ENCODE measurements around the gene CACNG6. TPM values are rescaled to one million over a fixed set of nuclear protein-coding genes. Genes with fewer than 3 reads are reported as not detected.

The CACNG6 gene
- total RNA-seq, 4 donors from 2014 or later = 25.2 to 50.3 (median 31.0) TPM

DNA sequence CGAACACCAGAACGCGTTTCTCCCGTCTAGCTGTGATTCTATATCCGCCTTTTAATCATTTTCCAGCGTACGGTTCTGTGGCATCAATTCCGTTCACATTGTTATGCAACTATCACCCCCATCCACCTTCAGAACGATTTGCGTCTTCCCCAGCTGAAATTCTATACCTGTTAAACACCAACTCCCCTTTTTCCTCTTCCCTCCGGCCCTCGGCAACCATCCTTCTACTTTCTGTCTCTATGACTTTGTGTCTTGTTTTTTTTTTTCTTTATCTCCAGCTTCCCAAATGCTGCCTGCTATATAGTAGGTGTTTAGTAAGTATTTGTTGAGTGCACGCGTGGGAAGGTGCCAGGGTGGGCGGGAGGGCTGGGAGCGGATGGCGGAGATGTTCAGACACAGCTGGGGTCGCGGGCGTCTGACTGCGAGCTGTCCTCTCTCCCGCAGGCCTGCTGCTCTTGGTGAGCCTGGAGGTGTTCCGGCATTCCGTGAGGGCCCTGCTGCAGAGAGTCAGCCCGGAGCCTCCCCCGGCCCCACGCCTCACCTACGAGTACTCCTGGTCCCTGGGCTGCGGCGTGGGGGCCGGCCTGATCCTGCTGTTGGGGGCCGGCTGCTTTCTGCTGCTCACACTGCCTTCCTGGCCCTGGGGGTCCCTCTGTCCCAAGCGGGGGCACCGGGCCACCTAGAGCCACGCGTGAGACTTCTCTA lies 20.2 kb downstream of the CACNG6 start:
- TF ChIP-seq, protein P1, sequence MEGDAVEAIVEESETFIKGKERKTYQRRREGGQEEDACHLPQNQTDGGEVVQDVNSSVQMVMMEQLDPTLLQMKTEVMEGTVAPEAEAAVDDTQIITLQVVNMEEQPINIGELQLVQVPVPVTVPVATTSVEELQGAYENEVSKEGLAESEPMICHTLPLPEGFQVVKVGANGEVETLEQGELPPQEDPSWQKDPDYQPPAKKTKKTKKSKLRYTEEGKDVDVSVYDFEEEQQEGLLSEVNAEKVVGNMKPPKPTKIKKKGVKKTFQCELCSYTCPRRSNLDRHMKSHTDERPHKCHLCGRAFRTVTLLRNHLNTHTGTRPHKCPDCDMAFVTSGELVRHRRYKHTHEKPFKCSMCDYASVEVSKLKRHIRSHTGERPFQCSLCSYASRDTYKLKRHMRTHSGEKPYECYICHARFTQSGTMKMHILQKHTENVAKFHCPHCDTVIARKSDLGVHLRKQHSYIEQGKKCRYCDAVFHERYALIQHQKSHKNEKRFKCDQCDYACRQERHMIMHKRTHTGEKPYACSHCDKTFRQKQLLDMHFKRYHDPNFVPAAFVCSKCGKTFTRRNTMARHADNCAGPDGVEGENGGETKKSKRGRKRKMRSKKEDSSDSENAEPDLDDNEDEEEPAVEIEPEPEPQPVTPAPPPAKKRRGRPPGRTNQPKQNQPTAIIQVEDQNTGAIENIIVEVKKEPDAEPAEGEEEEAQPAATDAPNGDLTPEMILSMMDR (IDR thresholded peaks at IDR 0.05 in 4 of 5, conservative IDR thresholded peaks at IDR 0.05 in 1 of 5) = no peak
- no peak for TF ChIP-seq POLR2A (IDR thresholded peaks at IDR 0.05)

DNA sequence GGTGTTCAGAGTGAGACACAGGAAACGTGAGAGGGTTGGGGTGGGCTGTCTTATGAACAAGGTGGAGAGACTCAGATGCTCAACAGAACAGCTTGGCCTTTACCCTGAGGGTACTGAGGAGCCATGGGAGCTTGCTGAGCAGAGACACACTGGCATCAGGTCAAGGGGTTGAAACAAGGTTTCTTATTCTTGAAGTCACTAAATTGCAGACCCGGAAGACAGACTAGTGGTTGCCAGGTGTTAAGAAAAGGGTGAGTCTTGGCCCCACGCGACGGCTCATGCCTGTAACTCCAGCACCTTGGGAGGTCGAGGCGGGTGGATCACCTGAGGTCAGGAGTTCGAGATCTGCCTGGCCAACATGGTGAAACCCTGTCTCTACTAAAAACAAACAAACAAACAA lies 22.4 kb downstream of the CACNG6 start:
- Histone ChIP-seq H3K36me3 (no peaks in the 10 kb centered on the region), H3K9me3 (no peaks in the 10 kb centered on the region), H3K4me3 (no peak overlapping the region), H3K4me1 (no peaks in the 10 kb centered on the region), H3K27me3 (peaks cover 0 to 6% (median 0%) of the 10 kb centered on the region in 3 donors), H3K27ac (no peak overlapping the region)
- intact Hi-C loops (cut with DNase I; ENCODE audit: low total_unique reads) (no loop called here), in situ Hi-C loops (cut with MboI; ENCODE audit: low sequenced_read_pairs in 4 of 4) (no loop called here)
- no peak for DNase-seq
- TF ChIP-seq, protein P1 (IDR thresholded peaks at IDR 0.05 in 4 of 5, conservative IDR thresholded peaks at IDR 0.05 in 1 of 5) = no peak
- no peak for TF ChIP-seq POLR2A (IDR thresholded peaks at IDR 0.05)
- no peak for ATAC-seq

More for the DNA sequence above, 20.2 kb downstream of the CACNG6 start:
- Histone ChIP-seq H3K36me3 (no peaks in the 10 kb centered on the region), H3K4me1 (peaks cover 4 to 9% of the 10 kb centered on the region in 2 donors), H3K4me3 (no peak overlapping the region), H3K27me3 (peaks cover 0 to 6% (median 0%) of the 10 kb centered on the region in 3 donors), H3K27ac (no peak overlapping the region), H3K9me3 (no peaks in the 10 kb centered on the region)
- intact Hi-C loops (cut with DNase I; ENCODE audit: low total_unique reads) (no loop called here), in situ Hi-C loops (cut with MboI; ENCODE audit: low sequenced_read_pairs in 4 of 4) (no loop called here)
- no peak for DNase-seq
- ATAC-seq = no peak

DNA sequence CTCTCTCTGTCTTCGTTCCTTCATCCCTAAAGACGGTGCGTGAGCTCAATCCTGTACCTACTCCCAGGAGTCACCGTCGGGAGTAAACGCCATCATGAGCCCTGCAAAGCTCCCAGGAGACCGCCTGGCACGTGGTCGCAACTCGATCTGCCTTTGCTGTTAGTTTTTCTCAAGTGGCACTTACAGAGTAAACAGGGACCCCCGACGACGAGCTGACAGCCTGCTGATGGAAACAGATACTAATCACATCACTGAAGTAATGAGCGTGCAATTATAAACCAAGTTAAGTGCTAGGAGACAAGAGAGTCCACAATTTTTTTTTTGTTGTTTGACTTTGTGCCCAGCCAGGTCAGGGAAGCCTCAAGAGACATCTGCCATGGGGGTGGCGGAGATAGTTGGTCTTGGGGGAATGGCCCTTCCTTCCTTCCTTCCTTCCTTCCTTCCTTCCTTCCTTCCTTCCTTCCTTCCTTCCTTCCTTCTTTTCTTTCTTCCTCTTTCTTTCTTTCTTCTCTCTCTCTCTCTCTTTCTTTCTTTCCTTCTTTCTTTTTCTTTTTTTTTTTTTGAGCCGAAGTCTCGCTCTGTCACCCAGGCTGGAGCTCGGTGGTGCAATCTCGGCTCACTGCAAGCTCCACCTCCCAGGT lies 23.6 kb downstream of the CACNG6 start:
- Histone ChIP-seq H3K4me1 (no peaks in the 10 kb centered on the region), H3K36me3 (no peaks in the 10 kb centered on the region), H3K27ac (no peak overlapping the region), H3K27me3 (peaks cover 0 to 6% (median 0%) of the 10 kb centered on the region in 3 donors), H3K4me3 (no peak overlapping the region), H3K9me3 (no peaks in the 10 kb centered on the region)
- ATAC-seq (no peak), DNase-seq (no peak)
- intact Hi-C loops (cut with DNase I; ENCODE audit: low total_unique reads) = no loop called here
- in situ Hi-C loops (cut with MboI; ENCODE audit: low sequenced_read_pairs in 4 of 4) = no loop called here
- TF ChIP-seq, protein P1 (IDR thresholded peaks at IDR 0.05 in 4 of 5, conservative IDR thresholded peaks at IDR 0.05 in 1 of 5) = no peak

DNA sequence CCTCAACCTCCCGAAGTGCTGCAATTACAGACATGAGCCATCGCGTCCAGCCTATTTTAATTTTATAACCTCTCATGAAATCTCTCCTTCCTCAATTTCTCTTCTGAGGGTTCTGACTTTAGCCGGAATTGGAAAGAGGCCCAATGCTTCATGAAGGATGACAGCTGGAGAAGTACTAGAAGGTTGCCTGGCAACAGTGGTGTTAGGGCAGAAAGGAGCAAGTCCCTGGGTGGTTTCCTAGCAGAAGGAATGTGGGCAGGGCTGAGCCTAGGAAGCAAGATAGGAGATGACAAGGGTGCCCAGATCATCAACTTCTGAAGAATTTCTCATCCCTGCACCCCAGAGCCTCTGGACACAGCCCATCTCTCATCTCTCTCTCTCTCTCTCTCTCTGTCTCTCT lies 25.8 kb downstream of the CACNG6 start:
- H3K27ac ChIP-seq = no peak overlapping the region
- DNase-seq (no peak), ATAC-seq (no peak)
- no peaks in the 10 kb centered on the region for H3K4me1 ChIP-seq
- no peak overlapping the region for H3K4me3 ChIP-seq
- in situ Hi-C loops (cut with MboI; ENCODE audit: low sequenced_read_pairs in 4 of 4) (no loop called here), intact Hi-C loops (cut with DNase I; ENCODE audit: low total_unique reads) (no loop called here)
- H3K9me3 ChIP-seq = no peaks in the 10 kb centered on the region
- H3K27me3 ChIP-seq = peaks cover 0 to 6% (median 0%) of the 10 kb centered on the region in 3 donors
- H3K36me3 ChIP-seq = no peaks in the 10 kb centered on the region
- TF ChIP-seq, protein P1 (IDR thresholded peaks at IDR 0.05 in 4 of 5, conservative IDR thresholded peaks at IDR 0.05 in 1 of 5) = no peak
- no peak for TF ChIP-seq POLR2A (IDR thresholded peaks at IDR 0.05)

All from gastrocnemius medialis (tissue), 4 donors.